IMR-90 (cell line): ENCODE measurements around the gene CRYM. TPM values are rescaled to one million over a fixed set of nuclear protein-coding genes. Genes with fewer than 3 reads are reported as not detected.

Source experiments
- ATAC-seq: fragments of 200-7000 bp; cut with Tn5 transposase; 2 replicates; pipeline ENCODE4 v1.9.1; 2020; ENCODE audit warnings: low read depth, mild to moderate bottlenecking, moderate library complexity
- BruUV-seq: library from RNA; stranded (reverse); fragments of 400-500 nt; replicated peaks from 2 replicates; lab custom pipeline; 2021; lab: Mats Ljungman, UMichigan
- CTCF ChIA-PET: fragments of 300-600 bp; formaldehyde crosslinking; extraction: SDS; loops from one replicate; lab custom pipeline; 2021; ENCODE audit warnings: antibody characterized with exemption; lab: Yijun Ruan, JAX
- POLR2A ChIA-PET: fragments of 300-600 bp; sonication (Branson Sonifier 250); formaldehyde crosslinking; loops from one replicate; lab custom pipeline; 2022; ENCODE audit warnings: antibody characterized with exemption; ENCODE audit not compliant: unreplicated experiment; lab: Charles Lee
- DNase-seq: peaks from one replicate; pipeline ENCODE4 v3.0.0; 2013
- H2AFZ ChIP-seq: replicated peaks from 2 replicates; pipeline ENCODE3; 2013; ENCODE audit warnings: low read length, mild to moderate bottlenecking; ENCODE audit not compliant: poor library complexity
- H2AK5ac ChIP-seq: 2 replicates; pipeline ENCODE4 v1.6.1; 2013; ENCODE audit warnings: low read depth, low read length, inconsistent platforms
- H2AK9ac ChIP-seq: replicated peaks from 2 replicates; pipeline ENCODE3; 2013; ENCODE audit warnings: mild to moderate bottlenecking, low read depth, low read length, moderate library complexity; ENCODE audit not compliant: poor library complexity
- H2BK120ac ChIP-seq: 2 replicates; pipeline ENCODE4 v1.6.1; 2013; ENCODE audit warnings: low read depth, low read length, inconsistent platforms
- H2BK15ac ChIP-seq: 3 replicates; pipeline ENCODE4 v1.6.1; 2013; ENCODE audit warnings: low read depth, low read length, inconsistent platforms
- H2BK20ac ChIP-seq: 2 replicates; pipeline ENCODE4 v1.6.1; 2013; ENCODE audit warnings: low read depth, mild to moderate bottlenecking, inconsistent platforms, low read length, moderate library complexity
- H2BK5ac ChIP-seq: 2 replicates; pipeline ENCODE4 v1.6.1; 2013; ENCODE audit warnings: mild to moderate bottlenecking, low read depth, low read length, inconsistent platforms; ENCODE audit not compliant: poor library complexity, severe bottlenecking
- H3K14ac ChIP-seq: replicated peaks from 2 replicates; pipeline ENCODE4 v1.6.1; 2013; ENCODE audit warnings: low read depth, low read length, inconsistent platforms
- H3K18ac ChIP-seq: 2 replicates; pipeline ENCODE4 v1.6.1; 2013; ENCODE audit warnings: low read depth, low read length, control low read depth
- H3K23ac ChIP-seq: 2 replicates; pipeline ENCODE4 v1.6.1; 2013; ENCODE audit warnings: low read depth, low read length, inconsistent platforms
- H3K27ac ChIP-seq: 2 replicates; pipeline ENCODE4 v1.5.1; 2013; ENCODE audit warnings: mild to moderate bottlenecking, control low read depth, low read length; ENCODE audit not compliant: insufficient read depth
- H3K27me3 ChIP-seq: 2 replicates; pipeline ENCODE4 v1.6.1; 2013; ENCODE audit warnings: low read length; ENCODE audit not compliant: control insufficient read depth, insufficient read depth
- H3K36me3 ChIP-seq: 2 replicates; pipeline ENCODE4 v1.6.1; 2013; ENCODE audit warnings: low read length, mixed read lengths; ENCODE audit not compliant: control insufficient read depth, insufficient read depth
- H3K4ac ChIP-seq: 2 replicates; pipeline ENCODE4 v1.6.1; 2013; ENCODE audit warnings: low read depth, low read length, inconsistent platforms
- H3K4me1 ChIP-seq: 2 replicates; pipeline ENCODE4 v1.6.1; 2013; ENCODE audit warnings: low read length, mixed read lengths; ENCODE audit not compliant: control insufficient read depth, insufficient read depth
- H3K4me2 ChIP-seq: 2 replicates; pipeline ENCODE4 v1.6.1; 2013; ENCODE audit warnings: low read depth, mild to moderate bottlenecking, control low read depth, low read length, moderate library complexity
- H3K4me3 ChIP-seq: 2 replicates; pipeline ENCODE4 v1.5.1; 2013; ENCODE audit warnings: low read depth, mild to moderate bottlenecking, control low read depth, low read length, moderate library complexity; ENCODE audit not compliant: insufficient read depth
- H3K56ac ChIP-seq: 2 replicates; pipeline ENCODE4 v1.6.1; 2013; ENCODE audit warnings: low read length, inconsistent platforms; ENCODE audit not compliant: insufficient read depth; ENCODE audit errors: extremely low read depth
- H3K79me1 ChIP-seq, 2 experiments: 2 replicates each; pipeline ENCODE4 v1.6.1; 2013; ENCODE audit warnings: low read length in 2 of 2, inconsistent platforms in 1 of 2, low read depth in 1 of 2
- H3K9ac ChIP-seq: 2 replicates; pipeline ENCODE4 v1.6.1; 2013; ENCODE audit warnings: low read depth, low read length, control low read depth
- H3K9me1 ChIP-seq: 2 replicates; pipeline ENCODE4 v1.6.1; 2013; ENCODE audit warnings: low read length, inconsistent platforms; ENCODE audit not compliant: insufficient read depth
- H3K9me3 ChIP-seq: 2 replicates; pipeline ENCODE4 v1.6.1; 2013; ENCODE audit warnings: low read length; ENCODE audit not compliant: control insufficient read depth, insufficient read depth
- H4K20me1 ChIP-seq: 2 replicates; pipeline ENCODE4 v1.6.1; 2013; ENCODE audit warnings: low read length, inconsistent platforms; ENCODE audit not compliant: insufficient read depth
- H4K5ac ChIP-seq: 2 replicates; pipeline ENCODE4 v1.6.1; 2013; ENCODE audit warnings: mild to moderate bottlenecking, low read depth, low read length, control low read depth
- H4K8ac ChIP-seq, 2 experiments: 2 replicates each; pipeline ENCODE4 v1.6.1; 2013; ENCODE audit warnings: low read depth in 2 of 2, low read length in 2 of 2, control low read depth in 1 of 2, inconsistent platforms in 1 of 2
- H4K91ac ChIP-seq: 2 replicates; pipeline ENCODE4 v1.6.1; 2013; ENCODE audit warnings: low read depth, low read length, inconsistent platforms; ENCODE audit not compliant: insufficient read depth
- CEBPB ChIP-seq: IDR thresholded peaks from 2 replicates; pipeline ENCODE4 v1.6.1; 2012; ENCODE audit warnings: low read depth, low read length, improper control_type of control experiment
- CHD1 ChIP-seq: IDR thresholded peaks from 2 replicates; pipeline ENCODE4 v1.6.1; 2012; ENCODE audit warnings: low read depth, low read length, improper control_type of control experiment
- WGBS, 2 experiments: methylation state at CpG; one replicate each; pipeline versions ENCODE4 v1.1.5 to v1.1.7; 2013; ENCODE audit warnings: missing lambda C conversion rate in 2 of 2; ENCODE audit not compliant: insufficient read length in 1 of 2; ENCODE audit errors: extremely low coverage in 2 of 2; 5-methylcytosine and 5-hydroxymethylcytosine counted together
- dilution Hi-C: fragments of 300-500 bp; cut with HindIII; formaldehyde crosslinking; loops from one replicate; pipeline ENCODE4 v1.14.3; 2018; ENCODE audit warnings: low sequenced_read_pairs; ENCODE audit not compliant: unreplicated experiment
- in situ Hi-C: fragments of 300-500 bp; cut with MboI; formaldehyde crosslinking; loops from 3 replicates; pipeline ENCODE4 v1.14.3; 2019; ENCODE audit warnings: low sequenced_read_pairs, inconsistent platforms, mixed read lengths
- intact Hi-C: fragments of 100-400 bp; cut with micrococcal nuclease; formaldehyde crosslinking; loops from 2 replicates; pipeline ENCODE4 v1.10.0; 2022
- polyA plus RNA-seq, 3 experiments: library from polyadenylated mRNA; depleted of rRNA; stranded (reverse); fragments of >200 nt; gene quantifications; 2 replicates each; pipeline ENCODE4 v1.2.3, GENCODE V29; 2012; ENCODE audit warnings: low replicate concordance in 1 of 3
- total RNA-seq: library from RNA; depleted of rRNA; stranded (reverse); fragments of >200 nt; gene quantifications from 2 replicates; pipeline ENCODE4 v1.2.3, GENCODE V29; 2012

The CRYM gene
- total and polyA plus RNA-seq, 2 of the 4 experiments (the other 2 are of a cell fraction): not detected

- no TSS peak for BruUV-seq
Observed at GRCh38 chr16:21321736-21322135, 43.6 kb upstream of the CRYM start.

More at GRCh38 chr16:21321736-21322135, 43.6 kb upstream of the CRYM start:
- in situ Hi-C loops (no loop called here), intact Hi-C loops (no loop called here), dilution Hi-C loops (no loop called here)
- no peak overlapping the region for H3K23ac ChIP-seq
- H3K27me3 ChIP-seq: no peaks in the 10 kb centered on the region
- no peak overlapping the region for H4K8ac ChIP-seq
- H3K4me1 ChIP-seq: no peaks in the 10 kb centered on the region
- H3K36me3 ChIP-seq: 0 out of 2 replicates have a peak, but pooled peaks cover 1% of the 10 kb centered on the region
- no peak overlapping the region for H2BK15ac ChIP-seq
- H3K4me3 ChIP-seq: no peak overlapping the region
- no peak overlapping the region for H3K56ac ChIP-seq
- H2AFZ ChIP-seq: no peak overlapping the region
- H3K4me2 ChIP-seq: no peak overlapping the region
- no peak overlapping the region for H3K14ac ChIP-seq
- no peak overlapping the region for H2BK20ac ChIP-seq
- H4K20me1 ChIP-seq: no peaks in the 10 kb centered on the region
- no peaks in the 10 kb centered on the region for H3K9me1 ChIP-seq
- no peak overlapping the region for H2AK9ac ChIP-seq
- H2AK5ac ChIP-seq: no peak overlapping the region
- H4K5ac ChIP-seq: no peak overlapping the region
- H2BK5ac ChIP-seq: no peak overlapping the region
- H4K91ac ChIP-seq: no peak overlapping the region
- TF ChIP-seq CHD1: no peak
- TF ChIP-seq CEBPB: no peak
- POLR2A ChIA-PET: no interaction called here
- H3K9me3 ChIP-seq: no peaks in the 10 kb centered on the region
- no peak for DNase-seq
- no peak for ATAC-seq
- H3K4ac ChIP-seq: no peak overlapping the region
- no peak overlapping the region for H3K9ac ChIP-seq
- no CpG with 5 or more reads among the region's 6 CpGs for WGBS, 2 experiments
- no peak overlapping the region for H2BK120ac ChIP-seq
- H3K79me1 ChIP-seq: no peaks in the 10 kb centered on the region
- H3K18ac ChIP-seq: no peak overlapping the region
- CTCF ChIA-PET: interaction anchor here (0.6 kb wide), 1 partner anchor 1491 kb away, joined by 4 read pairs; no protein-coding TSS in a partner anchor
- no peak overlapping the region for H3K27ac ChIP-seq
